HepG2 (cell line): ENCODE measurements around the gene GDAP1L1. TPM values are rescaled to one million over a fixed set of nuclear protein-coding genes. Genes with fewer than 3 reads are reported as not detected.

Source experiments
- ATAC-seq: fragments of 200-7000 bp; cut with Tn5 transposase; 3 replicates; pipeline ENCODE4 v1.9.1; 2020; ENCODE audit warnings: mild to moderate bottlenecking, moderate library complexity
- BruUV-seq: library from RNA; stranded (reverse); fragments of 400-500 nt; replicated peaks from 2 replicates; lab custom pipeline; 2021; lab: Mats Ljungman, UMichigan
- CTCF ChIA-PET: fragments of 300-600 bp; formaldehyde crosslinking; extraction: SDS; loops from one replicate; lab custom pipeline; 2021; ENCODE audit warnings: low total read pairs, inconsistent platforms, low intra/inter-chr PET ratio; lab: Yijun Ruan, JAX
- POLR2A ChIA-PET: fragments of 350-600 bp; sonication (Branson Sonifier 250); formaldehyde crosslinking; loops from one replicate; lab custom pipeline; 2020; ENCODE audit warnings: antibody characterized with exemption, inconsistent platforms; lab: Yijun Ruan, JAX
- DNase-seq: peaks from one replicate; pipeline ENCODE4 v3.0.0-alpha.2; 2015; ENCODE audit warnings: low spot score
- FAIRE-seq: peaks from 3 replicates; lab custom pipeline; 2011; peaks lifted over from hg19 to GRCh38; lab: Jason Lieb, UNC
- H2AFZ ChIP-seq: one replicate; pipeline ENCODE4 v1.6.1; 2011; ENCODE audit warnings: low read length, inconsistent platforms
- H3K27ac ChIP-seq: fragments of 300-600 bp; 3 replicates; pipeline ENCODE4 v1.8.0; 2011; ENCODE audit warnings: mixed run types, mild to moderate bottlenecking, mixed read lengths, low read length, inconsistent platforms; ENCODE audit not compliant: insufficient read depth; ENCODE audit errors: extremely low read length
- H3K27me3 ChIP-seq, 2 experiments: fragments of 200-600 bp in 1 of 2; 2 replicates in 1 of 2; 3 replicates in 1 of 2; pipeline versions ENCODE4 v1.6.0 to v1.8.0; 2011; ENCODE audit warnings: low read length in 2 of 2, mild to moderate bottlenecking in 2 of 2, moderate library complexity in 2 of 2, inconsistent platforms in 1 of 2; ENCODE audit not compliant: insufficient read depth in 2 of 2, control insufficient read depth in 1 of 2
- H3K36me3 ChIP-seq, 2 experiments: fragments of 200-600 bp in 1 of 2; replicated peaks in 1 of 2; 2 replicates in 1 of 2; 3 replicates in 1 of 2; pipeline versions ENCODE4 v1.5.1 to v1.8.0; 2011; ENCODE audit warnings: low read length in 2 of 2, inconsistent platforms in 1 of 2; ENCODE audit not compliant: insufficient read depth in 2 of 2, control insufficient read depth in 1 of 2
- H3K4me1 ChIP-seq: 2 replicates; pipeline ENCODE4 v1.5.1; 2012; ENCODE audit warnings: low read length, inconsistent platforms; ENCODE audit not compliant: insufficient read depth
- H3K4me2 ChIP-seq: 2 replicates; pipeline ENCODE4 v1.6.0; 2011; ENCODE audit warnings: low read depth, low read length, inconsistent platforms
- H3K4me3 ChIP-seq, 3 experiments: fragments of 200-600 bp in 1 of 3; sonication (generic), shearing (Covaris generic) in 1 of 3; replicated peaks in 1 of 3; 2 replicates each; pipeline ENCODE4 v1.5.1; 2011 to 2016; ENCODE audit warnings: low read length in 3 of 3, inconsistent platforms in 2 of 3, low read depth in 2 of 3, mild to moderate bottlenecking in 2 of 3, control low read depth in 1 of 3, mixed read lengths in 1 of 3; ENCODE audit not compliant: insufficient read depth in 1 of 3
- H3K79me2 ChIP-seq: one replicate; pipeline ENCODE4 v1.6.1; 2011; ENCODE audit warnings: low read length, inconsistent platforms; ENCODE audit not compliant: insufficient read depth
- H3K9ac ChIP-seq: 2 replicates; pipeline ENCODE4 v1.6.0; 2011; ENCODE audit warnings: mild to moderate bottlenecking, low read depth, low read length, inconsistent platforms; ENCODE audit not compliant: insufficient read depth
- H3K9me3 ChIP-seq: 2 replicates; pipeline ENCODE4 v1.5.1; 2012; ENCODE audit warnings: mild to moderate bottlenecking, low read length
- H4K20me1 ChIP-seq: 2 replicates; pipeline ENCODE4 v1.6.0; 2011; ENCODE audit warnings: inconsistent platforms, mild to moderate bottlenecking, low read length, moderate library complexity; ENCODE audit not compliant: insufficient read depth
- FOXO4 ChIP-seq: sonication (generic); formaldehyde crosslinking; conservative IDR thresholded peaks from 2 replicates; pipeline ENCODE4 v1.8.1; 2023; ENCODE audit warnings: missing genetic modification reagents
- ZBTB14 ChIP-seq: sonication (generic); formaldehyde crosslinking; IDR thresholded peaks from 2 replicates; pipeline ENCODE4 v1.4.0; 2020; ENCODE audit warnings: missing genetic modification reagents
- ZNF556 ChIP-seq: sonication (generic); formaldehyde crosslinking; IDR thresholded peaks from 2 replicates; pipeline ENCODE4 v1.4.0; 2020; ENCODE audit warnings: mild to moderate bottlenecking, missing genetic modification reagents, borderline replicate concordance
- ZNF629 ChIP-seq: sonication (generic); formaldehyde crosslinking; conservative IDR thresholded peaks from 2 replicates; pipeline ENCODE4 v1.5.0; 2020; ENCODE audit warnings: missing genetic modification reagents
- WGBS: methylation state at CpG from one replicate; pipeline ENCODE4 v1.1.6; 2017; ENCODE audit warnings: low lambda C conversion rate; 5-methylcytosine and 5-hydroxymethylcytosine counted together
- in situ Hi-C: cut with HindIII; loops from 2 replicates; pipeline ENCODE4 v1.10.0; 2017; ENCODE audit warnings: low pct_unique_long_range_greater_than_20kb; ENCODE audit not compliant: extremely low pct_ligation_motif_present
- intact Hi-C: fragments of 100-400 bp; cut with micrococcal nuclease; formaldehyde crosslinking; loops from one replicate; pipeline ENCODE4 v1.10.0; 2022; ENCODE audit not compliant: unreplicated experiment
- polyA plus RNA-seq, 8 experiments: library from polyadenylated mRNA; depleted of rRNA in 3 of 8; stranded (reverse) in 7 of 8; unstranded in 1 of 8; fragments of >200 nt; fragmentation: Illumina TruSeq in 4 of 8; extraction: Trizol in 4 of 8; gene quantifications; 2 replicates each; pipeline versions ENCODE4 v1.2.1 to v1.2.3, GENCODE V29; 2011 to 2016; ENCODE audit warnings: low read depth in 4 of 8, missing spikeins in 1 of 8, mixed read lengths in 1 of 8; ENCODE audit not compliant: insufficient read depth in 1 of 8
- total RNA-seq, 5 experiments: library from RNA; depleted of rRNA; stranded (reverse); fragments of >200 nt; fragmentation: Illumina TruSeq; extraction: Trizol; gene quantifications; 2 replicates each; pipeline ENCODE4 v1.2.3, GENCODE V29; 2016; ENCODE audit warnings: low read depth in 1 of 5

GDAP1L1 gene
- total and polyA plus RNA-seq, 2 of the 13 experiments (the other 11 are each of a cell fraction or from before 2014, with no cell fraction given): 0.04 TPM; not detected in 1

GRCh38 chr20:44221368-44221954, 25.6 kb upstream of the GDAP1L1 start:
- WGBS: 63% methylated on average over 3 of the region's 3 CpGs
- intact Hi-C loops: no loop called here
- no peaks in the 10 kb centered on the region for H3K27me3 ChIP-seq
- in situ Hi-C loops: no loop called here
- no peak for FAIRE-seq
- ChIA-PET CTCF (interaction anchor here (1.3 to 1.6 kb wide), 2 partner anchors 90 to 165 kb away, joined by 3 to 4 read pairs; partner anchors contain the start of gene FITM2), POLR2A (no interaction called here)
- no peak overlapping the region for H3K4me3 ChIP-seq
- no TSS peak for BruUV-seq
- no peaks in the 10 kb centered on the region for H3K36me3 ChIP-seq
- no peak overlapping the region for H2AFZ ChIP-seq
- no peak overlapping the region for H3K4me2 ChIP-seq
- H3K9me3 ChIP-seq: no peaks in the 10 kb centered on the region
- no peak overlapping the region for H3K9ac ChIP-seq
- H3K79me2 ChIP-seq: no peaks in the 10 kb centered on the region
- ATAC-seq: no peak
- 0 out of 2 replicates have a peak, but pooled peaks have one; percentile 33 for TF ChIP-seq FOXO4 (CRISPR knock-in tag)
- TF ChIP-seq ZNF556 (CRISPR knock-in tag): no peak
- H3K27ac ChIP-seq: no peak overlapping the region
- peaks cover 15% of the 10 kb centered on the region for H3K4me1 ChIP-seq
- no peaks in the 10 kb centered on the region for H4K20me1 ChIP-seq
- no peak for DNase-seq

- no peak for ATAC-seq
- H2AFZ ChIP-seq: no peak overlapping the region
- TF ChIP-seq ZNF629 (peak; percentile 74), ZBTB14 (no peak)
- TF ChIP-seq, all 625 proteins: peak for 1
- FAIRE-seq (no peak), DNase-seq (no peak)
- in situ Hi-C loops (no loop called here), intact Hi-C loops (no loop called here)
- Histone ChIP-seq H3K4me3 (no peak overlapping the region), H3K4me1 (peaks cover 10% of the 10 kb centered on the region), H3K79me2 (no peaks in the 10 kb centered on the region), H4K20me1 (no peaks in the 10 kb centered on the region), H3K27me3 (no peaks in the 10 kb centered on the region), H3K9ac (no peak overlapping the region), H3K27ac (no peak overlapping the region), H3K4me2 (no peak overlapping the region), H3K36me3 (no peaks in the 10 kb centered on the region), H3K9me3 (no peaks in the 10 kb centered on the region)
- POLR2A ChIA-PET: no interaction called here
- CTCF ChIA-PET: interaction anchor here (1.3 to 1.6 kb wide), 2 partner anchors 89 to 165 kb away, joined by 3 to 4 read pairs; partner anchors contain the start of gene FITM2
- WGBS: 91% methylated on average over 5 of the region's 5 CpGs
- BruUV-seq: no TSS peak
These were observed 25.1 kb upstream of the GDAP1L1 start for GRCh38 chr20:44222027-44222426.
